Astrocyte (in vitro differentiated cells and primary cell): ENCODE results near the gene PAX6. TPM values are rescaled to one million over a fixed set of nuclear protein-coding genes. Genes with fewer than 3 reads are reported as not detected.

Source experiments
- DNase-seq: peaks from one replicate; pipeline ENCODE4 v3.0.0-alpha.2; 2010; ENCODE audit warnings: low read depth
- FAIRE-seq: peaks from 2 replicates; lab custom pipeline; 2011; peaks lifted over from hg19 to GRCh38; lab: Jason Lieb, UNC
- H2AFZ ChIP-seq: 2 replicates; pipeline ENCODE4 v1.6.0; 2012; ENCODE audit warnings: low read depth, low read length, inconsistent platforms
- H3K27ac ChIP-seq: 2 replicates; pipeline ENCODE4 v1.5.1; 2011; ENCODE audit warnings: low read depth, low read length, inconsistent platforms
- H3K27me3 ChIP-seq: 2 replicates; pipeline ENCODE4 v1.6.0; 2011; ENCODE audit warnings: low read length, inconsistent platforms; ENCODE audit not compliant: insufficient read depth
- H3K36me3 ChIP-seq: 2 replicates; pipeline ENCODE4 v1.5.1; 2011; ENCODE audit warnings: low read length, inconsistent platforms; ENCODE audit not compliant: insufficient read depth
- H3K4me1 ChIP-seq: 2 replicates; pipeline ENCODE4 v1.5.1; 2011; ENCODE audit warnings: low read length, inconsistent platforms; ENCODE audit not compliant: insufficient read depth
- H3K4me2 ChIP-seq: 2 replicates; pipeline ENCODE4 v1.6.0; 2012; ENCODE audit warnings: low read length, inconsistent platforms
- H3K4me3 ChIP-seq: 2 replicates; pipeline ENCODE4 v1.5.1; 2011; ENCODE audit warnings: low read depth, mild to moderate bottlenecking, low read length, inconsistent platforms; ENCODE audit not compliant: insufficient read depth
- H3K79me2 ChIP-seq: 2 replicates; pipeline ENCODE4 v1.6.0; 2012; ENCODE audit warnings: mild to moderate bottlenecking, low read length, inconsistent platforms; ENCODE audit not compliant: insufficient read depth
- H3K9ac ChIP-seq: 2 replicates; pipeline ENCODE4 v1.6.0; 2012; ENCODE audit warnings: mild to moderate bottlenecking, low read length, inconsistent platforms
- H3K9me3 ChIP-seq: 2 replicates; pipeline ENCODE4 v1.5.1; 2012; ENCODE audit warnings: low read depth, mild to moderate bottlenecking, low read length, inconsistent platforms; ENCODE audit not compliant: insufficient read depth
- H4K20me1 ChIP-seq: 2 replicates; pipeline ENCODE4 v1.6.0; 2012; ENCODE audit warnings: low read length, inconsistent platforms; ENCODE audit not compliant: insufficient read depth
- H3K27ac Mint-ChIP-seq: one replicate; pipeline ENCODE4 v1.8.0; 2021; ENCODE audit warnings: mild to moderate bottlenecking, mixed read lengths; ENCODE audit not compliant: unreplicated experiment
- H3K27me3 Mint-ChIP-seq: one replicate; pipeline ENCODE4 v1.8.0; 2021; ENCODE audit warnings: low read depth, mixed read lengths; ENCODE audit not compliant: unreplicated experiment
- H3K36me3 Mint-ChIP-seq: one replicate; pipeline ENCODE4 v1.8.0; 2021; ENCODE audit warnings: low read depth, mixed read lengths; ENCODE audit not compliant: unreplicated experiment
- H3K4me1 Mint-ChIP-seq: one replicate; pipeline ENCODE4 v1.8.0; 2021; ENCODE audit warnings: low read depth, mixed read lengths; ENCODE audit not compliant: unreplicated experiment
- H3K4me3 Mint-ChIP-seq: one replicate; pipeline ENCODE4 v1.8.0; 2021; ENCODE audit warnings: mild to moderate bottlenecking, moderate library complexity, mixed read lengths; ENCODE audit not compliant: unreplicated experiment
- H3K9me3 Mint-ChIP-seq: one replicate; pipeline ENCODE4 v1.8.0; 2021; ENCODE audit warnings: mild to moderate bottlenecking, mixed read lengths; ENCODE audit not compliant: unreplicated experiment
- EZH2 ChIP-seq: IDR thresholded peaks from 2 replicates; pipeline ENCODE4 v1.6.1; 2012; ENCODE audit warnings: mild to moderate bottlenecking, low read length, inconsistent platforms; ENCODE audit not compliant: insufficient read depth
- total RNA-seq: library from RNA; stranded (reverse); gene quantifications from 2 replicates; pipeline ENCODE4 v1.2.1, GENCODE V29; 2021
- TF ChIP-seq, protein P1 (sequence below): IDR thresholded peaks from 2 replicates; pipeline ENCODE4 v1.5.1; 2011; ENCODE audit warnings: low read depth, mild to moderate bottlenecking, inconsistent platforms, low read length, moderate library complexity; ENCODE audit not compliant: insufficient read depth

Gene PAX6
- total RNA-seq, 1 donor from 2014 or later, result 12.2 TPM

DNA sequence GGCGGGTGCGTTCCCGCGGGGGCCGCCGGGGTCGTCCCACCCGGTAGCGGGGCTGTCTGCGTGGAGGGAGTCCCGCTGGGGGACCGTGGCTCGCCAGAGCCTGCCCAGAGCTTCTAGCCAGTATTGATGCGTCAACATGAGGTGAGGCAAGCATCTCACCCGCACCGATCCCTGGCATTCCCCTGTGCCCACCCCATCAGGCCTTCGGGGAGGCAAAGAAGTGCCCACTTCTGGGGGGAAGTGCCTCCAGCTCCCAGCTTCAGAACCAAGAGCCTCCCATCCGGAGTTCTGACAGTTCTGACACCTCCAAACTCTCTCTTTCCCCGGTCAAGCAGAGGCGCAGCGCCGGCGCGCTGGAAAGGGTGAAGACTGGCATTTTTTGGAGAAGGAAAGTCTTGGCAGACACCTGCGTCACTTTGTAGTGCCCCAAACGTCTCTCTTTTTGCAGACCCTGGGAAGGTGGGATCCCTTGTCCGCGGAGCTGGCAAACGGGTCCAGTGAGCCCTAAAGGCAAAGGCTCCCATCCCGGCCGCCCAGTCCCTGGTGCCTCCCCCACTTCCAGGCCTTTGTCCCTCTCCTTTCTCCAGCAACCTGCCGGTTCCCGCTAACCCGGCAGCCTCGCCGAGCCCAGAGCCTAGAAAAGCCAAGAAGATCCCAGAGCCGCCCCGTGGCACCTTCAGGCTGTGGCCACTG, 3.2 kb upstream of the PAX6 start:
- H3K9me3 Mint-ChIP-seq, result peaks cover 9% of the 10 kb centered on the region
- DNase-seq, result peak; percentile 23
- no peak for FAIRE-seq

DNA sequence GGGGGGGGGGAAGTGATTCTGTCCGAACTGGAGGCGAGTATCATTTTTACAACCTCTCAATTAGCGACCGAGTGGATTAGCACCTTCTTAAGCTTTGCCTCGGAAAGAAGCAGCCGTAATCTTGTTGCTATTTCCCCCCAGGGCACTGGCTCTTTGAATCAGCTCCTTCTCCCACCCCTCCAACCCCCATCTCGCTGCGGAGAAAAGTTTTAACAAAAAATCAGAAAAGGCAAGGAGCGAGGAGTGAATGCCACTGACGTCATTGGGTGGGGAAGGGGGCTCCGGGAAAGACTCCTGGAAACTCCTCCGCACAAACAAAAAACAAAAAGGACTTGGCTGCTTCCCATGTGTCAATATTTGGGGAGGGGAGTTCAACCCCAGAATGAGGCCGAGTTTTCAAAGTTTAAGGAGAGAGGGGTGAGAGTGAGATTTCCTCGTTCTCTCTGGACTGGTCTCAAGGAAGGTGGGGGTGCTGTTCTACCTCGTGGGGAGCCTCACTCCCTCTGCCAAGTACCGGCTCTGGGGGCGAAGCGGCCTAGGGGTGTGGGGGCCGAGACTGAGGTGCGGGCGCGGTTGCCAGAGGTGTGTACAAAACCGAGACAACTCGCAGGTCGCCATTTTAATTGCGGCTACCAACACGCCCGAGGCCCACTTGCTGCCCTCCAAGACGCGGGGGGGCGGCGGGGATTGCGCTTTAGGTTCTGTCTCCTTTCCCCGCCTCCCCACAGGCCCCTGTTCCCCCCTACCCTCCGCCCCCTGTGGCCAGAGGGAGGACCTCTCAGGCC, 2.5 kb upstream of the PAX6 start:
- FAIRE-seq, result no peak
- peak overlapping the region; percentile 49 for H3K4me3 ChIP-seq
- H3K27me3 Mint-ChIP-seq, result peaks cover 65% of the 10 kb centered on the region

More for the DNA sequence above, 3.2 kb upstream of the PAX6 start:
- TF ChIP-seq EZH2, result peak; percentile 71
- TF ChIP-seq, protein P1, sequence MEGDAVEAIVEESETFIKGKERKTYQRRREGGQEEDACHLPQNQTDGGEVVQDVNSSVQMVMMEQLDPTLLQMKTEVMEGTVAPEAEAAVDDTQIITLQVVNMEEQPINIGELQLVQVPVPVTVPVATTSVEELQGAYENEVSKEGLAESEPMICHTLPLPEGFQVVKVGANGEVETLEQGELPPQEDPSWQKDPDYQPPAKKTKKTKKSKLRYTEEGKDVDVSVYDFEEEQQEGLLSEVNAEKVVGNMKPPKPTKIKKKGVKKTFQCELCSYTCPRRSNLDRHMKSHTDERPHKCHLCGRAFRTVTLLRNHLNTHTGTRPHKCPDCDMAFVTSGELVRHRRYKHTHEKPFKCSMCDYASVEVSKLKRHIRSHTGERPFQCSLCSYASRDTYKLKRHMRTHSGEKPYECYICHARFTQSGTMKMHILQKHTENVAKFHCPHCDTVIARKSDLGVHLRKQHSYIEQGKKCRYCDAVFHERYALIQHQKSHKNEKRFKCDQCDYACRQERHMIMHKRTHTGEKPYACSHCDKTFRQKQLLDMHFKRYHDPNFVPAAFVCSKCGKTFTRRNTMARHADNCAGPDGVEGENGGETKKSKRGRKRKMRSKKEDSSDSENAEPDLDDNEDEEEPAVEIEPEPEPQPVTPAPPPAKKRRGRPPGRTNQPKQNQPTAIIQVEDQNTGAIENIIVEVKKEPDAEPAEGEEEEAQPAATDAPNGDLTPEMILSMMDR, result no peak
- peak overlapping the region; percentile 16 for H3K4me3 ChIP-seq
- peak overlapping the region; percentile 99 for H3K4me2 ChIP-seq
- H3K36me3 ChIP-seq, result no peaks in the 10 kb centered on the region
- H4K20me1 ChIP-seq, result peaks cover 11% of the 10 kb centered on the region
- no peak overlapping the region for H3K27ac Mint-ChIP-seq
- H3K4me3 Mint-ChIP-seq, result no peak overlapping the region
- H3K36me3 Mint-ChIP-seq, result peaks cover 5% of the 10 kb centered on the region
- no peak overlapping the region for H3K27ac ChIP-seq
- H3K4me1 Mint-ChIP-seq, result peaks cover 6% of the 10 kb centered on the region
- H3K27me3 Mint-ChIP-seq, result peaks cover 63% of the 10 kb centered on the region
- peaks cover 22% of the 10 kb centered on the region for H3K79me2 ChIP-seq
- peaks cover 24% of the 10 kb centered on the region for H3K4me1 ChIP-seq
- peak overlapping the region; percentile 81 for H2AFZ ChIP-seq
- peak overlapping the region; percentile 64 for H3K9ac ChIP-seq
- H3K27me3 ChIP-seq, result peaks cover 51% of the 10 kb centered on the region
- no peaks in the 10 kb centered on the region for H3K9me3 ChIP-seq

More for the DNA sequence above, 2.5 kb upstream of the PAX6 start:
- peak overlapping the region; percentile 54 for H3K4me3 Mint-ChIP-seq
- Histone ChIP-seq H3K27me3 (peaks cover 51% of the 10 kb centered on the region), H4K20me1 (peaks cover 14% of the 10 kb centered on the region), H3K27ac (peak overlapping the region; percentile 68), H2AFZ (peak overlapping the region; percentile 81), H3K4me2 (peak overlapping the region; percentile 99), H3K36me3 (no peaks in the 10 kb centered on the region), H3K9me3 (no peaks in the 10 kb centered on the region), H3K79me2 (peaks cover 30% of the 10 kb centered on the region), H3K9ac (peak overlapping the region; percentile 64), H3K4me1 (peaks cover 24% of the 10 kb centered on the region)
- H3K36me3 Mint-ChIP-seq, result peaks cover 5% of the 10 kb centered on the region
- peaks cover 13% of the 10 kb centered on the region for H3K9me3 Mint-ChIP-seq
- peak overlapping the region; percentile 66 for H3K27ac Mint-ChIP-seq
- TF ChIP-seq, protein P1, result no peak
- TF ChIP-seq EZH2, result no peak
- peak; percentile 38 for DNase-seq
- H3K4me1 Mint-ChIP-seq, result peaks cover 6% of the 10 kb centered on the region
